ENCODE data around the gene MPI.

MPI gene, protein sequence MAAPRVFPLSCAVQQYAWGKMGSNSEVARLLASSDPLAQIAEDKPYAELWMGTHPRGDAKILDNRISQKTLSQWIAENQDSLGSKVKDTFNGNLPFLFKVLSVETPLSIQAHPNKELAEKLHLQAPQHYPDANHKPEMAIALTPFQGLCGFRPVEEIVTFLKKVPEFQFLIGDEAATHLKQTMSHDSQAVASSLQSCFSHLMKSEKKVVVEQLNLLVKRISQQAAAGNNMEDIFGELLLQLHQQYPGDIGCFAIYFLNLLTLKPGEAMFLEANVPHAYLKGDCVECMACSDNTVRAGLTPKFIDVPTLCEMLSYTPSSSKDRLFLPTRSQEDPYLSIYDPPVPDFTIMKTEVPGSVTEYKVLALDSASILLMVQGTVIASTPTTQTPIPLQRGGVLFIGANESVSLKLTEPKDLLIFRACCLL

DNA sequence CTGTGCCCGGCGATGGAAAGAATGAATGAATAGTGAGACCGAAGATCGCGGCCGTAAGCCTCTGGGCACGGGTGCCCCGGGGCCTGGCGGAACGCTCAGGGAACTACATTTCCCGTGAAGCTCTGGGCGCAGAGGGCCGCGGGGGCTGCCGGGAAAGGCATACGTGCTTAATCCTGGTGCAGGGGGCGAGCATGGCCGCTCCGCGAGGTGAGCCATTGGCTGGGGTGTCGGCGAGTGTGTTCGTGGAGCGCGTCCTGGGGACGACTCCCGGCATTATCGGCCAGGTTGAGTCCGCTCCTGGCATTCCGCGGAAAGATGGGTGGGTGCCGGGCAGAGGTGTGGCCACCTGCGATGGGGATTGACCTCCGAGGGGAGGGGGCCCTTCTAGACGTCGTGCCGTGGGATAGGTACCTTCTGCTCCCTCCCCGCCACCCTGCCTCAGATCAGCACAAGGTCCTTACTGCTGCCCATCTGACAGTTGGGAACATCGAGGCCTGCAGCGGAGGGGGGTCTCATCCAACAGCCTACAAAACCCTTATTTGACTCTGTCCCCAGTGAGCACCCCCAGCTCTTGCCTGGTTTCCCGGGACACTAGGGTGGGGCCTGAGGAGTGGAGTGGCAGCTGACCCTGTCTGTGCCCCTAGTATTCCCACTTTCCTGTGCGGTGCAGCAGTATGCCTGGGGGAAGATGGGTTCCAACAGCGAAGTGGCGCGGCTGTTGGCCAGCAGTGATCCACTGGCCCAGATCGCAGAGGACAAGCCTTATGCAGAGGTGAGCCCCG, at the start of gene MPI:
TSS of gene MPI (plus strand) at position 160 of the 782 bp plus-strand sequence. CDS start at position 192, 32 bp downstream.
- DNase-seq, result peak; percentile 46 to 66

DNA sequence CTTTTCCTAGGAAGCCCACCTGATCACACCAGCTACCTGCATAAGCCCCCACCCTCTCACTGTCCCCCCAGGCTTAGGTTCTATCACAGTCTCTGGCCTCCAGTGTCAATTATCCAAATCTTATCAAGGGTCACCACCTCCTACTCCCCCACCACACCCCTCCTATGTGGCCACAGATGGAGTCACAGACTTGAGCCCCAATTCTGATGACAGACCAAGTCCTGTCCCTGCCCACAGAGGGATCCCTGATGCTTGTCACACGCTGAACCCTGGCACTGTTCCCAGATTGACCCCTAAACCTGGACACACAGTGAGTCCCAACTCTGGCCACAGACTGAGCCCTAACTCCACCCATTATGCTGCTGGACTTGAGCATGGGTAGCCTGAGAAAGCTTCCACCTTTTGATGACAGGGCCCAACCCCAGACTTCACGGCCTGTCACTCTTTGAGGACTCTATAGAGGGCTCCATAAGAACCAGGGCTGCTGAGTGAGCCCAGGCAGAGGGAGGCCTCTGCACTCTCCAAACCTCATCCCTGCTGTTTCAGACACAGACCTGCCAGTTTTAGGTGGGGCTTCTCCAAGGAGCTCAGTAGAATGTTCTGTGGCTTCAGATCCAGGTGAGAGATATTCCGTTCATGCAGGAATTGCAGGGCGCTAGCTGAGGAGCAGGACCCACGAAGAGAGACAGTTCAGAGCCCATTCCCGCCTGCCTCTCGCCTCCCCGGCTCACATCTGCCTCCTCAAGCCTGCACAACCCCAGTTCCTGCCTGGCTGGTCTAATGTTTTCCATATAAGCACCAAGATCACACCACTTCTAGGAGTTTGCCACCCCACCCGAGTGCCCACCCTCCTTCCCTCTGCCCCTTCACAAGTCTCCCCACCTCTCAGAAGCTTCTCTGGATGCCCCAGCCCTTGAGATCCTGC, 48.7 kb upstream of the MPI start:
- no peak for DNase-seq

DNA sequence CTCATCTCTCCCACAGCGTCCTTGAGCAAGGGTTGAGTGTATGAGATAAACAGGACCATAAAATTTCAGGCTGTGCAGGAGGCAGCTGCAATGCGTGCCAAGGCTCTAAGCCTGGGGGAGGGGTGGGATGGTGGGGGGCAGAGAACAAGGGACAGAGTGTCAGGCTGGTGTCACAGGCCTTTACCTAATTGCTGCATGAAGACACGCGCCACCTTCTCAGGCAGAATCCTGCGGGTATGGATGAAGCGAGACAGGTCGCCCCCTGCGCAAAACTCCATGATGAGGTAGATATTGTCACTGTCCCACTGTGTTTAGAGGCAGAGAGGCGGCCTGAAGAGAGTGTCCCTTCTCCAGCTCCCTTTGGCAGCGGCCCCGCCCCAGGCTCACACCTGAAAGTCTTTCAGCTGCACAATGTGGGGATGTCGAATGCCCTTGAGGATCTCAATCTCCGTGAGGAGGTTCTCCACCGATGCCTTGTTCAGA, 47.9 kb upstream of the MPI start:
- DNase-seq, result no peak

DNA sequence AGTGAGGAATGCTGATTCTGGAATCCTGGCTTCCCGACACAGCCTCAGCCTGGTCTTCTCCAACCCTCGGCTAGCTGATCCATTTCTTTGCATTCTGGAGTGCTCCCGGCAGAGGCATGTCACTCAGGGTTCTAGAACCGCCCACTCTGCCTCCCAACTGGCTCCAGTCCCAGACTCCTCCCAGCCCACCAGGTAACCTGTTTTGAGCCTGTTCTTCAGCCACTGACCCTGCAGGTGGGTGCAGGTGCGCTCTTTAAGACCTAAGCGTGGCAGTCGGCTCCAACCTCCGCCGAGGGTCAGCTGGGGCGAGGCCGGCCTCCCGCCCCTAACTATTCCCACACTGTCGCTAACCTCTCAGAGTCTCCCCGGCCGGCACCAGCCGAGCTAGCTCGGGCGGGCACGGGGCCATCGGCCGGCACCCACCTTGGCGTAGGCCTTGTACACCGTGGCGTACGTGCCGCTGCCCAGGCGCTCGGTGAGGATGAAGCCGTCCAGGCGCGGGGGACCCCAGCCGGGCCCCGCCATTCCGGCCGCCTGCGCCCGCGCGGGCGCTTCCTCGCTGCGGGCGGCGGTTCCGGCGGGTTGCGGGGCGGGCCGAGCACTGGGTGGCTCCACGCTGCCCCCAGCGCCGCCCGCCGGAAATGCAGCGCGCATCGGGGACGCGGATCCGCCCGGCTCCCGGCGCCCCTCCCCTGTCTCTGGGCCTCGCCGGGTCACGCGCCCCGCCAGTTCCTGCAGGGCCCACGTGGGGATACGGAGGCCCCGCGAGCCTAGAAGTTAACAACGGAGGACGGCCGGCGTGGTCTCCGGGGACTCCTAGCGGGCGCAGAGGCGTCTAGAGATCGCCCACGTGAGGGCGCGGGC, 47.0 kb upstream of the MPI start, which contains the start of gene ULK3:
TSS of gene ULK3 (minus strand) at position 576 of the 864 bp plus-strand sequence. CDS start at position 525, 51 bp downstream.
- DNase-seq, result peak; percentile 69 to 87

DNA sequence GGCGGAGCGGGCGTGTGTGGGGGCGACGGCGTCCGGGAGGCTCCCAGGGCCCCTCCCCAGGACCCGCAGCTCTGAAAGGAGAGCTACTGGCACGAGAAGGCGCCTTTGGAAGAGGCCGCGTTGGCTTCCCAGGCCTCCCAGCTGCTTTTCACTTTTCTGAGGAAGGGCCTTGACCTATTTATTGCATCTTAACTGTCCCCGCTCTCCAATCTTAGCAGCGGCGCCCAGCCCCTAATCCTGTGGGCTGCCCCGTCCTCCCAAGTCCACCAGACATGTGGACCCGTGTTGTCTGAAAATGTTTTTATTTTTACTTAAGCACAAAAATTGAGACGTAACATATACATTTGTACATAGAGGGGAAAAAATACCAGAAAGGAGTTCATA, 46.4 kb upstream of the MPI start:
- peak in 1 of 2 experiments; percentile 63 for DNase-seq

DNA sequence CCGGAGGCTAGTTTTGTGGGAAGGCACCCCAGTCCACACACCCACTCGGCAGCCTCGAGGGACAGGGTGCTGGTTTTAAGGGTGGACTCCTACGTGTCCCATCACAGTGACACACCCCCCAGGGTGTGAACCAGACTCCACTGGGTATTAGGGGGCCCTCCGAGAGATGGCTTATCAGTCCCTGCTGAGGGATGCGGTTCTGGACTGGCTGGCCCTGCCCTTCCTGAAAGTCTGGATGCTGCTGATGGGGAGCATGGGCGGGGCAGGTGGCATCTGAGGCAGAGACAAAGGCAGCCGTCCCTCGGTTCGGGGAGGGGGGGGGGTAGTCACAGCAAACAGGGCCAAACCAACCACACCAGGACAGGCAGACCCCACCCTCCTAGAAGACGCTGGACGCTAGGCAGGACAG, 45.9 kb upstream of the MPI start:
- no peak for DNase-seq

DNA sequence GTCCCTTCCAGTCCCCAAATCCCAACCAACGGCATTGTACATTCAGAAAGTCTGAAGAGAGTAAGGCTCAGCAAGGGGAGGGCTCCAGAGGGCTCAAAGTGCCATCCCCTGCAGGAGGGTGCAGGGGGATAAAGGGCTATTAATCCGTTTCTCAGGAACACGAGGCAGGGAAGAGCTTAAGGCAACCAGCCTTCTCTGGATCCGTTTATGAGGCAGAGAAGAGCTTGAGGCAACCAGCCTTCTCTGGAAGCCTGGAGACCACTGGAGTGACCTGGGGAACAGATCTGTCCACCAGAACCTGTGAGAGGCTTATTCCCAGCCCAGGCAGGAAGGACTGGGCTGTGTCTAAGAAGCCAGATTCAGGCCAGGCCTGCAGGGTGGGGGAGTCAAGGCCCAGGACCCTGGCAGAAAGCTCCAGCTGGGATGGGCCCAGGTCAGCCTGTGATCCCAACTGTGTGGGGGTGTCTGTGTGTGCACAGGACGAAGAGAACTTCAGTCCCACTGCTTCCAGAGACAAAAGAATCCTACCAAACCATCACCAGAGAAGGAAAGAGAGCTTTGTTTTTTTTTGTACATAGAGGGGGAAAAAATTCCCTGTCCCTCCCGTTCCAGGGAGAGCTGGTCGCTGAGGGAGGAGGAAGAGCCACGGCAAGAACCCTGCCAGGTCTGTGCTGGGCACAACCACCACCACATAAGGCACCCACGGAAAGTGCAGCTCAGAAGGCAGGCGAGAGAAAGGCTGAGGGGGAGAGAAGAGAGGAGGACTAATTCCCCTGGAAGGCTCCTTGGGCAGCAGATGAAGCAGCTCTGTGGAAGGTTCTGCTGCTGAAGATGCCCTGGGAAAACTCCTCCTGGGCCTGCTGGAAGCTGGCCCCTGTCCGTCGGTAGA, 45.3 kb upstream of the MPI start:
- no peak for DNase-seq

DNA sequence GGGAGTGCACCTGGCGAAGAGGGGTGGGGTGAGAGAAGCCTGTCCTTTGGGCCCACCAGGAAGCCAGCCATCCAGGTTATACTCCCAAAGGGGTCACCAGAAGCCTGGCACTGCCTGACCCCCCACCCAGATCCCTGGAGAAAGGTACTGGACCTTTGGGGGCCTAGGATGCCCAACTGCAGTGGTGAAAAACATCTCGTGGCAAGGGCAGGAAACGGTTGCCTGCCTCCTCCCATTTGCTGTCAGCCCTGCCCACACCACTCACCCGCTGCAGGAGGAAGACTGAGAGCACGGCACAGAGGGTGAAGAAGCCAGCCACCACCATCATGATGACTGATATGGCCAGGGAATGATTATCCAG, 44.7 kb upstream of the MPI start:
- DNase-seq, result no peak

DNA sequence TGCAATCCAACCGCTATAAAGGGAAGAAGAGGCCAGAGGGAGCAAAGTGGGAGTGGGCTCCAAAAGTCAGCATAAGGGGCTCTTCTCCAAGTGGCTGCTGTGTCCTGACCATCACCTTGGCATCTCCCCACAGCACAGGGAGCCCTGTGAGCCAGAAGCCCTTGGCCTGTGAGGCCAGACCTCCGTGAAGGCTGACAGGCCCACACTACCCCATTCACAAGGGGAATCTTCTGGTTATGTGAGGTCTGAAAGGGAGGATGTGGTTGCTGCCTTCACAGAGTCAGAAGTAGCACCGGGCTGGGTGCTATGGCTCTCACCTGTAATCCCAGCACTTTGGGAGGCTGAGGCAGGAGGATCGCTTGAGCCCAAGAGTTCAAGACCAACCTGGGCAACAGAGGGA, 44.3 kb upstream of the MPI start:
- no peak for DNase-seq

DNA sequence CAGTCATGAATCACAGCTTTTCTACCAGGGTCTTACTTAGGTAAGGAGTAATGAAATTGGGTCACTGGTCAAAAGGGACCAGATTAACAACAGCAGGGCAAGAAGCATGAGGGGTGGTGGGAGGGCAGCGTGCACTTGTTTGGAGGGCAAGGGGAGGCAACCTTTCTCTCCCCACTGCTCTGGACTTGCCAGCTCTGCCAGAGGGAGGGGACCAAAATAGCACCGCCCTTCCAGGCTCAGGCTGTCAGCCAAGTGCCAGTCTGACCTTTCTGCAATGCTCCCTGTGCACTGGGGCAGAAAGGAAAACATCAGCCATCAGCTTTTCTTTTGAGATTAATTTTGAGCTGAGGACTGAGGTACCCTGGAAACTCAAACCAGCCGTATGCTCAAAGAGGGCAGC, 42.4 kb upstream of the MPI start:
- no peak for DNase-seq

DNA sequence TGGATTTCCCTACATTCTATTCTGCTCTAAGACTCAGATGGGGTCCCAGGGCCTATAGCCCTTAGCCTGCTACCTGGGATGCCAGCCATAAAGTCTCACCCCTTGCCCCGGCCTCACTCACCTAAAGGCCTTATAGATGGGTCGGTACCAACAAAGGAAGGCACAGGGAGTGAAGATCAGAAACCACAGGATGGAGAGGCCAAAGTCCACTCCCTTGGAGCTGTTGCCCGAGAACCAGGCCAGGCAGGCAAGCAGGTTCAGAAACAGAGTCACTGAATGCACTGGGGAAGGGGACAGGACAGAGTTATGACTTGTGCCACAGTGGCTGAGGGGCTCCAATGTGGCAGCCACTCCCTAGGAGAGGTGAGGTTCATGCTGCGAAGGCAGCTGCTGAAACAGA, 39.4 kb upstream of the MPI start:
- no peak for DNase-seq

DNA sequence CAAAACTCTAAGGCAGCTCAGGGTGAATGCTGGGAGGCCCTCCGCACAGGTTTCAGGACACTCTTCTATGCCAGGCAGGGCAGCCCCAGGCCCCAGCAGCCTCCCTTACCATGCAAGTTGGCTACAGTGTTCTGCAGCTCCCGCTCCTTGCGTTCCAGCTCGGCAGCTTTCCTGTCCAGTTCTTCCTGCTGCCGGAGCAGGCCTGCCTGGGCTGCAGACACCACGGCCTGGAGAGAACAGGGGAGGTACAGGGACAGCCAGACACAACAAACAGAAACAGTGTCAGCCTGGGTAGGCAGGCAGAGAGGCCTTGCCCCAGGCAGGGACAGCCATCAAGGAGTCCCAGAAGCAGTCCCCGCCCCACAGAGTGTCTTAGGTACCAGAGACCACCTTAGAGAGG, 37.9 kb upstream of the MPI start:
- no peak for DNase-seq

DNA sequence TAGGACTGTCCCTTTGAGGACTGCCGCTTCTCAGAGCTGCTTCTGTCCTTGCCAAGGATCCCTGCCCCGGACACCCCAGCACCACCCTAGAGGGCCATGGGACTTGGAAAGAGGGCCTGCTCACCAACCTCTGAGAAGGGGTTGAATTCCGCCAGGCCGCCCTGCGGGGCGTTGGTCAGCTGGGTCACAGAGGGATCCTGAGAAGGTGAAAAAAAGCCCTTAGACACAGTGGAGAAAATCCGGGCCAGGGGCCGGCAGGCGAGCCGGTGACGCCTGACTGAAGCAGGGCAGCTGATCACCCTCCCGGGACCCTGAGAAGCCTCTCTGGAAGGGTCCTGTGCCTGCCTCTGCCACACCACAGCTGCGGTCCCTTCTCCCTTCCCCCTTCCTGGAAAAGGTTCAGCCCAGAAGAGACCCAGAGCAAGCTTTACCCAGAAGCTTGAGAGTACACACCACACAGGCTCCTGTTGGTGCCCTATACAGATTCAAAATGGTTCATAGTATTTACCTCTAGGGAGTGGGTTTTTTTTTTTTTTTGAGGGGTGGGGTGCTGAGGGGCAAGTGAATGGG, 35.3 kb upstream of the MPI start:
- no peak for DNase-seq

DNA sequence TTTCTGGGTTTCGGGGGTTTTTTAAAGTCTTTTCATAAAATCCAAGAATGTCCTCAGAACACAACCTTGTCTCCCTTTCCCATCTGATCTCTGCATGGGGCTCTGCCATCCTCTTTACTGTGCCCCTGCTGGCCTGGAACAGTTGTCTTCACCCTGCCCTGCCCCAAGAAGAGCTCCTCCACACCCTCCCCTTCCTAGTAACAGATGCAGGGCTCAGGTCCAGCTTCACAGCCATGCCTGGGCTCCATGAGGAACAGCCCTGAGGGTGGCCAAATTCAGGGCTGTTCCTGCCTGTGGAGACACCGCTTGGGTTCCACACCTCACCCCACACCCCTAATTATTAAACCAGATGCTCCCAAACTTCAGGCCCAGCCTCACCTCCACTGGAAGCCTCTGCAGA, 34.0 kb upstream of the MPI start:
- no peak for DNase-seq

DNA sequence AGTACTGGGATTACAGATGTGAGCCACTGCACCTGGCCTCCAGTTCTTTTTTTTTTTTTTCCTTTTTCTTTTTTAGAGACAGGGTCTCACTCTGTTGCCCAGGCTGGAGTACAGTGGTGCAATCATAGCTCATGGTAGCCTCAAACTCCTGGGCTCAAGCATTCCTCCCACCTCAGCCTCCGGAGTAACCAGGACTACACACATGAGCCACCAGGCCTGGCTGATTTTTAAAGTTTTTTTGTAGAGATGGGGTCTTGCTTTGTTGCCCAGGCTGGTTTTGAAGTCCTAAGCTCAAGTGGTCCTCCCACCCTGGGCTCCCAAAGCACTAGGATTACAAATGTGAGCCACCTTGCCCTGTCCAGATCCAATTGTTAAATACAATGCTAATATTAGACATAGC, 33.3 kb upstream of the MPI start:
- DNase-seq, result no peak

DNA sequence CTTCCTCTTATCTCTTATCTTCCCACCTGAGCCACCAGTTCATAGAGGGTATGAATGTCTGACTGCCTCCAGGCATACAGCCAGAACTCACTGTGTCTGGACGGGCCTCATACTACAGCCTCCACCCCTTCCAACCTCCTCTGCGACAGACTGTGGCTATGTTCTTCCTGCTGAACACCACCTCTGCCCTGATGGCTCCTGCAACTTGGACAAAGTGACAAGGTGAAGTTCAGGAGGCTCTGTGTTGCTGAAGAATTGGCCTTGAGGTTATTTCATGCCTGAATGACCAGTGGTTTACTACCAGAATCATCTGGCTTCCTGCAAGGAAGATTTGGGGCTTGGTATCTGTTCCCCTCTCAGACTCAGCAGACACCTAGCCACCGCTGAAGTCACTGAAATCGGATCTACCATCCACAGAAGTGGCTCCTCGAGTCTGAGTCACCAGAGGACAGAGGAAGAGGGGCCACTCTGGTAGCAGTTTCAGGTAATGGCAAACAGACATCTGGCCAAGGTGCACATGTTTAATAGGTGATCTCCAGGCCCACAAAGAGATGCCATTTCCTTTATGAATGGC, 32.7 kb upstream of the MPI start:
- DNase-seq, result peak in 1 of 2 experiments; percentile 14

DNA sequence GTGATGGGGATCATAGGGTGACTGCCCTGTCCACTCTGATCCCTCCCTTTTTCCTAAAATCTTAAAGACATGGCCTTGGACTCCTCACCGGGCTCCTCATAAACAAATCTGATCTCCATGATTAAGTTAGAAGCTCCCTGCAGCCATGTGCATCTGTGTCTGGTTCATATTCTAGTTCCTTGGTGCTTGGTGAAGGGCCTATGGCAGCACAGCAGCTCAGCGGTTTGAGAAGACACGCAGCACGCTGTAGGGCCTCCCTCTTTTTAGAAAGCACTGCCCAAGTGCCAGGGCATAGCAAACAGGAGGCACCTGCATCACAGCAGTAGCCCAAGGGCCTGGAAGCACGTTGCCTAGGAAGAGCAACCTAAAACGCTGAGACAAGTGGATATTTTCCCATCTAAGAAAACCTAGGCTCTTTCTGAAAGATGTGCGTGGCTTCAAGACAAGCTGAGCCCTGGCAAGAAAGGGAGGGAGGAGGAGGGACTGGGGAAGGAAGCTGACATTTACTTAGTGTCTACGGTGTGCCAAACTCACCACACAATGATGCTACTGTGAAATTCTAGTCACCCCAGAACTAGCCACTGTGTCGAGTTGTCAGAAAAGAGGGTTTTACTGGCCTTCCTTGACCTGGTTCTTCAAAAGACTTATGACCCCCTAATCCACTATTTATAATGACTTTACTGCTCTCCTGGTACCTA, 32.0 kb upstream of the MPI start:
- DNase-seq, result no peak

DNA sequence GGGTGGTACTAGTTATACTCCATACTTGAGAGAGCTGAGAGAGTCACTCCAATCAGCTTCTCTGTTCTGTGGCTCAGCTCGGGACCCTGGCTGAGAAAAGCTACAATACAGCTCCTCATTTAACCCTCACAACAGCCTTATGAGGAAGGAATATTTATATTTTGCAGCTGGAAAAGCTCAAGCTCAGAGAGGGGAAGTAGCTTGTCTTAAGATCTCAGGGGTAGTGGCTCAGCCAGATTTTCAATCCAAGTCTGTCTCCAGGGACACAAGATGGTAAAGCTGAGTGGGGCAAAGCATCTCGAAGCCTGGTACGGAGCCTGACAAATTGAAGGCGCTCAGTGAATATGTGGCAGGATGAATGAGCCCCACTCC, 31.5 kb upstream of the MPI start:
- no peak for DNase-seq

DNA sequence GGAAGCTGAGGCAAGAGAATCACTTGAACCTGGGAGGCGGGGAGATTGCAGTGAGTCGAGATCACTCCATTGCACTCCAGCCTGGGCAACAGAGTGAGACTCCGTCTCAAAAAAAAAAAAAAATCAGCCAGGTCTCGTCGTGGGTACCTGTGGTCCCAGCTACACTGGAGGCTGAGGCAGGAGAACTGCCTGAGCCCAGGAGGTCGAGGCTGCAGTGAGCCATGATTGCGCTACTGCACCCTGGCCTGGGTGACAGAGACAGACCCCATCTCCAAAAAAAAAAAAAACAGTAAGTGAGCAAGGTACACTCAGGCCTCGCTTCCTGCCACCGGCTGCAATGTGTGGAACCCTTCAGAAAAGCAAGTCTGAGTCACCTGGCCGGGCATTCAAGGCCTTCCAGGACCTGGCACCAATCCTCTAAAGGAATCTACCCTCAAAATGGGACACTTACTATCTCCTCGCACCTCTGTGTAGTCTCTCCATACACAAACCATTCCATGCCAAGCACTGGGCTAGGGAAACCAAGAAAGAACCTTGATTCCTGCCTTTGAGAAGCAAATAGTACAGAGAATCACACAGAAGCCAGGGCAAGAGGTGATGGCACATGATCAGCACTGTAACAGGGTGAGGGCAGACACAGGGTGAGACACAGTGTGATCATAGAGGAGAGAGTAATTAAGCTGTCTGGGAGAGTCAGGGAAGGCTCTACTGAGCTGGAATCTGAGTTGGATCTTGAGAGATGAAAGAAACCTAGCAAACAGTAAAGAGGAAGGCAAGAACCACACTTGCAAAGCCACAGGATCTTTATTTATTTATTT, 26.4 kb upstream of the MPI start:
- no peak for DNase-seq
